GM19467 (cell line): ENCODE results near the gene TMEM164.

Experiments
- ATAC-seq: cut with Tn5 transposase; IDR thresholded peaks from one replicate; pipeline ENCODE4 v1.9.1; 2021; ENCODE audit warnings: mild to moderate bottlenecking, moderate library complexity; ENCODE audit not compliant: unreplicated experiment

TMEM164 gene

GRCh38 chrX:110062919-110063318 lies 60.0 kb downstream of the TMEM164 start:
- ATAC-seq: no peak

- ATAC-seq: no peak
Measured at GRCh38 chrX:110066488-110067225, 63.7 kb downstream of the TMEM164 start.

GRCh38 chrX:110070970-110071369 lies 68.1 kb downstream of the TMEM164 start:
- no peak for ATAC-seq

- ATAC-seq: no peak
Measured at GRCh38 chrX:110081320-110081719, 78.4 kb downstream of the TMEM164 start.

- ATAC-seq: no peak
Measured at GRCh38 chrX:110081740-110082139, 78.8 kb downstream of the TMEM164 start.

GRCh38 chrX:110082161-110082560 lies 79.2 kb downstream of the TMEM164 start:
- no peak for ATAC-seq

- ATAC-seq: no peak
Measured at GRCh38 chrX:110086162-110086915, 83.4 kb downstream of the TMEM164 start.

GRCh38 chrX:110086916-110087484 lies 84.1 kb downstream of the TMEM164 start:
- no peak for ATAC-seq

GRCh38 chrX:110087485-110088356 lies 84.8 kb downstream of the TMEM164 start:
- no peak for ATAC-seq

GRCh38 chrX:110089656-110090403 lies 86.9 kb downstream of the TMEM164 start:
- ATAC-seq: no peak

- ATAC-seq: no peak
Measured at GRCh38 chrX:110097920-110098319, 95.0 kb downstream of the TMEM164 start.

- no peak for ATAC-seq
Measured at GRCh38 chrX:110103344-110103743, 100.4 kb downstream of the TMEM164 start.

- ATAC-seq: no peak
Measured at GRCh38 chrX:110104078-110104477, 101.2 kb downstream of the TMEM164 start.

- no peak for ATAC-seq
Measured at GRCh38 chrX:110108381-110108821, 105.5 kb downstream of the TMEM164 start.

GRCh38 chrX:110114260-110114776 lies 111.4 kb downstream of the TMEM164 start:
- no peak for ATAC-seq

GRCh38 chrX:110116066-110116980 lies 113.4 kb downstream of the TMEM164 start:
- ATAC-seq: no peak

GRCh38 chrX:110118530-110118929 lies 115.6 kb downstream of the TMEM164 start:
- no peak for ATAC-seq

GRCh38 chrX:110119480-110119879 lies 116.6 kb downstream of the TMEM164 start:
- no peak for ATAC-seq

GRCh38 chrX:110120025-110120424 lies 117.1 kb downstream of the TMEM164 start:
- ATAC-seq: no peak
